ENCODE measurements around the gene TBK1. TPM values are rescaled to one million over a fixed set of nuclear protein-coding genes. Genes with fewer than 3 reads are reported as not detected.
"Not testable (repeated sequence)": the region's sequence is repeated elsewhere in the genome, so short reads cannot be mapped to it uniquely, and the experiment has no call there.

TBK1 gene
- total RNA-seq, 2 donors from 2014 or later, result 12.2 to 13.2 TPM

GRCh38 chr12:64486657-64487056 lies 34.7 kb downstream of the TBK1 start:
- intact Hi-C loops (cut with DNase I), result loop anchor here in 1 of 2 donors (10.0 kb wide), 1 partner anchor 72 kb away; no protein-coding TSS in a partner anchor
- no peak for DNase-seq
- ATAC-seq, result no peak

GRCh38 chr12:64491718-64492117 lies 39.8 kb downstream of the TBK1 start:
- ATAC-seq, result no peak

GRCh38 chr12:64493513-64493912 lies 41.6 kb downstream of the TBK1 start:
- no peak for DNase-seq
- intact Hi-C loops (cut with DNase I), result no loop called here
- no peak for ATAC-seq

More at GRCh38 chr12:64491718-64492117, 39.8 kb downstream of the TBK1 start:
- intact Hi-C loops (cut with DNase I), result no loop called here
- no peak for DNase-seq

- intact Hi-C loops (cut with DNase I), result no loop called here
Observed at GRCh38 chr12:64494998-64495729, 43.2 kb downstream of the TBK1 start.

GRCh38 chr12:64496839-64497400 lies 45.0 kb downstream of the TBK1 start:
- ATAC-seq, result no peak
- intact Hi-C loops (cut with DNase I), result no loop called here
- DNase-seq, result no peak

More at GRCh38 chr12:64494998-64495729, 43.2 kb downstream of the TBK1 start:
- DNase-seq (no peak), ATAC-seq (no peak)

- DNase-seq, result no peak
- no peak for ATAC-seq
- intact Hi-C loops (cut with DNase I), result no loop called here
Observed at GRCh38 chr12:64497484-64497883, 45.6 kb downstream of the TBK1 start.

GRCh38 chr12:64497903-64498302 lies 46.0 kb downstream of the TBK1 start:
- intact Hi-C loops (cut with DNase I), result no loop called here
- DNase-seq, result no peak

GRCh38 chr12:64500394-64500793 lies 48.5 kb downstream of the TBK1 start:
- DNase-seq (no peak), ATAC-seq (no peak)
- intact Hi-C loops (cut with DNase I), result no loop called here

More at GRCh38 chr12:64497903-64498302, 46.0 kb downstream of the TBK1 start:
- ATAC-seq, result no peak

- intact Hi-C loops (cut with DNase I), result no loop called here
- DNase-seq, result no peak
- ATAC-seq, result no peak
Observed at GRCh38 chr12:64501486-64501885, 49.6 kb downstream of the TBK1 start.

- DNase-seq, result no peak
- intact Hi-C loops (cut with DNase I), result no loop called here
- ATAC-seq, result no peak
Observed at GRCh38 chr12:64506955-64507354, 55.0 kb downstream of the TBK1 start.

GRCh38 chr12:64510667-64511066 lies 58.7 kb downstream of the TBK1 start:
- DNase-seq (no peak), ATAC-seq (no peak)
- intact Hi-C loops (cut with DNase I), result no loop called here

GRCh38 chr12:64518396-64518795 lies 66.5 kb downstream of the TBK1 start:
- DNase-seq (no peak), ATAC-seq (no peak)
- intact Hi-C loops (cut with DNase I), result no loop called here

- intact Hi-C loops (cut with DNase I), result no loop called here
- DNase-seq (no peak), ATAC-seq (no peak)
Observed at GRCh38 chr12:64521833-64522232, 69.9 kb downstream of the TBK1 start.

- intact Hi-C loops (cut with DNase I), result no loop called here
- ATAC-seq (no peak), DNase-seq (no peak)
Observed at GRCh38 chr12:64522316-64522715, 70.4 kb downstream of the TBK1 start.

- ATAC-seq (no peak), DNase-seq (no peak)
- intact Hi-C loops (cut with DNase I), result no loop called here
Observed at GRCh38 chr12:64522807-64523206, 70.9 kb downstream of the TBK1 start.

- ATAC-seq; DNase-seq; intact Hi-C loops (cut with DNase I): not testable (repeated sequence)
Observed at GRCh38 chr12:64523565-64524444, 71.9 kb downstream of the TBK1 start.

GRCh38 chr12:64525461-64526160 lies 73.7 kb downstream of the TBK1 start:
- intact Hi-C loops (cut with DNase I), result no loop called here
- ATAC-seq (no peak), DNase-seq (no peak)

GRCh38 chr12:64526859-64527258 lies 74.9 kb downstream of the TBK1 start:
- no peak for DNase-seq
- ATAC-seq, result no peak
- intact Hi-C loops (cut with DNase I), result no loop called here

- DNase-seq (no peak), ATAC-seq (no peak)
- intact Hi-C loops (cut with DNase I), result no loop called here
Observed at GRCh38 chr12:64528616-64529015, 76.7 kb downstream of the TBK1 start.
